BE2C (cell line): ENCODE measurements around the gene RHBDF2.

Experiments
- DNase-seq: peaks from one replicate; pipeline ENCODE4 v3.0.0-alpha.2; 2020
- H3K27me3 ChIP-seq: fragments of 250-450 bp; sonication (Bioruptor Pico); 2 replicates; pipeline ENCODE4 v1.5.1; 2020; ENCODE audit warnings: mild to moderate bottlenecking
- H3K36me3 ChIP-seq: fragments of 250-450 bp; sonication (Bioruptor Pico); 2 replicates; pipeline ENCODE4 v1.5.1; 2020; ENCODE audit warnings: mild to moderate bottlenecking
- H3K4me1 ChIP-seq: fragments of 250-450 bp; sonication (Bioruptor Pico); 2 replicates; pipeline ENCODE4 v1.5.1; 2020
- H3K4me3 ChIP-seq: 2 replicates; pipeline ENCODE4 v1.5.1; 2011; ENCODE audit warnings: low read depth, low read length
- H3K9me3 ChIP-seq: fragments of 250-450 bp; sonication (Bioruptor Pico); 2 replicates; pipeline ENCODE4 v1.5.1; 2020
- CTCF ChIP-seq: IDR thresholded peaks from 2 replicates; pipeline ENCODE4 v1.5.1; 2012; ENCODE audit warnings: mild to moderate bottlenecking, low read depth, low read length

The RHBDF2 gene

GRCh38 chr17:76440751-76441362 is 60.4 kb downstream of the RHBDF2 start:
- Histone ChIP-seq H3K27me3 (no peaks in the 10 kb centered on the region), H3K9me3 (no peaks in the 10 kb centered on the region), H3K36me3 (peaks cover 9% of the 10 kb centered on the region), H3K4me3 (no peak overlapping the region), H3K4me1 (peaks cover 11% of the 10 kb centered on the region)
- no peak for TF ChIP-seq CTCF
- no peak for DNase-seq

- H3K27me3 ChIP-seq = no peaks in the 10 kb centered on the region
- H3K36me3 ChIP-seq = peaks cover 5% of the 10 kb centered on the region
- H3K9me3 ChIP-seq = no peaks in the 10 kb centered on the region
- DNase-seq = no peak
- no peak for TF ChIP-seq CTCF
- H3K4me1 ChIP-seq = peaks cover 4% of the 10 kb centered on the region
- H3K4me3 ChIP-seq = no peak overlapping the region
Measured at GRCh38 chr17:76439314-76439928, 61.8 kb downstream of the RHBDF2 start.

- peaks cover 4% of the 10 kb centered on the region for H3K4me1 ChIP-seq
- H3K4me3 ChIP-seq = no peak overlapping the region
- TF ChIP-seq CTCF = no peak
- H3K27me3 ChIP-seq = no peaks in the 10 kb centered on the region
- no peak for DNase-seq
- H3K9me3 ChIP-seq = no peaks in the 10 kb centered on the region
- peaks cover 3% of the 10 kb centered on the region; the same call in 1 of the 2 replicates for H3K36me3 ChIP-seq
Measured at GRCh38 chr17:76438906-76439305, 62.3 kb downstream of the RHBDF2 start.

- H3K4me3 ChIP-seq = no peak overlapping the region
- no peak for TF ChIP-seq CTCF
- no peaks in the 10 kb centered on the region for H3K9me3 ChIP-seq
- DNase-seq = no peak
- H3K27me3 ChIP-seq = no peaks in the 10 kb centered on the region
- peaks cover under 1% of the 10 kb centered on the region for H3K4me1 ChIP-seq
- H3K36me3 ChIP-seq = peaks cover 3% of the 10 kb centered on the region; the same call in 1 of the 2 replicates
Measured at GRCh38 chr17:76437467-76438402, 63.5 kb downstream of the RHBDF2 start.

DNA sequence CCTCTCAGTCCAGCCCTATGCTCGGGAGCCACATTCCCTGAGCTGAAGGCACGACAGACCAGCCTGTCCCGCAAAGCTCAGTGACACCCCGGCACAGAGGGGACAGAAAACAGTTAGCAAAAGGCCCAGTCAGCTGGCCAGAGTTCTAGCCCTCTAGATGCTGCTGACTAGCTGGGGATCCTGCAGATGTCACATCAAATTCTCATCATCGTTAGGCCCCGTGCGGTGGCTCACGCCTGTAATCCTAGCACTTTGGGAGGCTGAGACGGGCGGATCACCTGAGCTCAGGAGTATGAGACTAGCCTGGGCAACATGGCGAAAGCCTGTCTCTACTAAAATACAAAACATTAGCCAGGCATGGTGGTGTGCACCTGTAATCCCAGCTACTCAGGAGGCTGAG is 65.5 kb downstream of the RHBDF2 start:
- Histone ChIP-seq H3K9me3 (no peaks in the 10 kb centered on the region), H3K27me3 (no peaks in the 10 kb centered on the region), H3K36me3 (peaks cover 2% of the 10 kb centered on the region; the same call in 1 of the 2 replicates), H3K4me3 (no peak overlapping the region), H3K4me1 (no peaks in the 10 kb centered on the region)
- TF ChIP-seq CTCF = no peak
- no peak for DNase-seq
